Left renal cortex interstitium (tissue), 4 donors: ENCODE measurements around the gene TBC1D4. TPM values are rescaled to one million over a fixed set of nuclear protein-coding genes. Genes with fewer than 3 reads are reported as not detected.
"Not testable (repeated sequence)": the region's sequence is repeated elsewhere in the genome, so short reads cannot be mapped to it uniquely, and the experiment has no call there.

ENCODE experiments used
- DNase-seq, 4 donors: peaks; one replicate each; pipeline ENCODE4 v3.0.0-alpha.2; 2013; ENCODE audit warnings: low read depth in 4 of 4, low spot score in 2 of 4, missing footprints in 1 of 4
- polyA plus RNA-seq, 4 donors: library from polyadenylated mRNA; unstranded; fragments of 120-200 nt; gene quantifications; one replicate each; pipeline ENCODE4 v1.2.1, GENCODE V29; 2013; ENCODE audit not compliant: insufficient read length in 4 of 4

TBC1D4 gene
- polyA plus RNA-seq, 4 donors: 49.4 to 66.5 (median 53.9) TPM

DNA sequence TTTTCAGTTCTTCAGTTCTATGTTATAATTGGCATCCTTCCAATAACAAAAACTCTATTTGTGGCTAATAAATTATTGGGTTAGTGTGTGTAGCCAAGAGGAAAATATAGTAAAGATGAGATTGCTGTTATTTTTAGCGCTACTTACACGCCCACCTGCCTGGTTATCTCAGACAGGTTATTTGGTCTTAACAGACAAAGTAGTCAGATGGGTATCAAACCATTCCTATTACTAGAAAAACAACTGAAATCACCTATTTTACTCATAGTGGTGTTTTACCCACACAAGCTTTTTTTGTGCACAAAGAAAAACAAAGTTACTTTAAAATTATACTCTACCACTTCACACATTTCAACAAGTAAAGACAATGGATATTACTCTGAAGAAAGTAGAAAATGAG, 151.2 kb downstream of the TBC1D4 start:
- no peak for DNase-seq

DNA sequence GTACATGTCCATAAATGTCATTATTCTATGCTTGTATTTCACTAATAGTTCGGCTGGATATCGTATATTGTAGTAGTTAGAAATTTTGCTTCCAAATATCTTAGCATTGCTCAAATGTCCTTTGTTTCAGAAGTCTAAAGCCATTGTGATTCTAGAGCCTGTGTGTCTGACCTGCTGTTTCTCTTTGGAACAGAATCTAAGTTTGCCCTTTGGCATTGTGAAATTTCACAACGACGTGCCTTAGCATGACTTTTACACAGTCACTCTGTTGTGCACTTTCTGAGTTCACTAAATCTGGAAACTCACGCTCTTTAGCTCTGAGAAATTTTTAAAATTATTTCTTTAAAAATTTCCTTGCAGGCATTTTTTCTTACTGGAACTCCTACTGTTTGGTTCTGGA, 152.2 kb downstream of the TBC1D4 start:
- DNase-seq: no peak

DNA sequence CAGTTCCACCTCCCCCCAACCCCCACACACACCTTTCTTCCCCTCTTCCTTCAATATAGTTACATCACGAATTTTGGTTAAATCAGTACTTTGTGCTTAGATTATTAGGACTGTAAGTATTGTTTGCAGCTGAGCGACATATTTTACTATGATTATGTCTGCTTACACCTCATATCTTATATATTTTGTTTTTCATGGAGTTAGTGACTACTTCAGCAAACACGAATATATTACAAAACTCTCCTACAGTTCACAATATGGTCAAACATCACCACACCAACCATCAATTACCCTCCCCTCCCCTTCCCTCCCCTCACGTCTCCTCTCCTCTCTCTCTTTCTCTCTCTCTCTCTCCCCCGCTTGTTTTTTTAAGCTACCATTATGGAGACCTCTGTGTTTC, 152.9 kb downstream of the TBC1D4 start:
- DNase-seq: no peak

- no peak for DNase-seq
Observed at GRCh38 chr13:75327135-75327510, 154.8 kb downstream of the TBC1D4 start.

GRCh38 chr13:75326173-75327134, 155.5 kb downstream of the TBC1D4 start:
- DNase-seq: no peak

GRCh38 chr13:75325711-75326110, 156.3 kb downstream of the TBC1D4 start:
- no peak for DNase-seq

DNA sequence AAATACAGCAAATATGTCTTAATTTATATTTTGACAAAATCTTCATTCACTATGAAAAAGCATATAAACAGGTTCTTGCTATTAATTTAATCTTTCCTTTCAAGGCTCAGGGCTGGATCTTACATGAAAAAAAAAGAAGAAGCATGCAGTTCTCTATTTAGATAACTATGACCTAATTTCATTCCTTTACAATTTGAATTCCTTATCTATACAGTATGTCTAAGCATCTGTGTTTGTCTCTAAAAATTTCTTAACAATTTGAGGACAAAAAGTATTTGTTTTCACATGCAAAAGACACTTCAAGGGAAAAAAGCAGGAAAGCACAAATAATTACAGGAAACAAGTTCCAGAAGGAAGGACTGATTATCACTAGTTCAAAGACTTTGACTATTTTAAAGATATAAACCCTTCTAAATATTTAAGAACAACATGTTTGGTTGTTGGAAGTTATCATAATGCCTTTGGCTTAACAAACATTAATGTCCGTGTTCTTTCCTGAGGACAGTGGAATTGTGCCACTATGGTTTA, 157.5 kb downstream of the TBC1D4 start:
- DNase-seq: no peak

- no peak for DNase-seq
Observed at GRCh38 chr13:75321084-75321483, 160.9 kb downstream of the TBC1D4 start.

- no peak for DNase-seq
Observed at GRCh38 chr13:75319254-75319653, 162.7 kb downstream of the TBC1D4 start.

DNA sequence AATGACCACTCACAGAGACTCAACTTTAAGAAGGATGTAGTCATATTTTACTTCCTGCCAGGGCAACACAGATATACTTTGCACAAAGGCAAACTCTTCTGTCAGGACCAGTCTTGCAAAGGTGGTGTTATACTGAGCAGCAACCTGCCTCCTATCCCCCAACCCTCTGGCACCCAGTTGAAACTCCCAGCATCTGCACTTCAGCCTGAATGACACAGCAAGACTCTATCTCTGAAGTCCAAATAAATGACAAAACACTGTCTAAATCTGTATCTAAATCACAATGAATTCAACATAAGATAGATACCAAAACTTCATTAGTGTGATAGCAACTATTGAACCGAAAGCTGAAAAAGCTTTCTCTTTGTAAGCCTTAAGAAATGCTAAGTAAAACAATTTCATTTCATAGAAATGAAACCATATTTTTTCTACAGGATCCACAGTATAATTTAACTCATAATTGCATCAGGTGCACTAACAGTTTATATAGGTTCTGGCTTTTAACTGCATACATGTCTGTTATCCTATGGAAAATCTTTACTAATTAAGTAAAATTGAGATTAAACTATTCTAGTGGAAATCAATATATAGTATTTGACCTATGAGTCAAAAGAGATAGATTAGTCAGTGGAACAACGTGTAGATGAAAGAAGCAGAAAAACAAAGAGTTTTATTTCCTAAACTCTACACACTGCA, 163.7 kb downstream of the TBC1D4 start:
- no peak for DNase-seq

DNA sequence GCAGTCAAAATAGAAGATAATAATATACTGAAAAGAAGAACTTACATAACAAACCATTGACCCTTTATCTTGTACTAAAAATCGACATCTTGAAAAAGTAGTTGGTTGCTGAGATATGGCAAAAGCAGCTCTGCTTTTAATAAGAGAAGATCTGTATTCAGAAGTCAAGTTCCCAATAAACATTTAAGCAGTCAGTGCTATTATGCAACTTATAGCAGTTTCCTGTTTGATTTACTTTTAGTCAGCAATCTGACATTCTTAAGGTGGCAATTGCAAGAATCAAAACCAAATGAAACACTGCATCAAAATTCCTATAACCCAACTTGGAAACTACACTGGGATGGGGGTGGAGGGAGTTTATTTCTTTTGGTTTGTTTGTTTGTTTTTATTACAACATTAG, 165.5 kb downstream of the TBC1D4 start:
- no peak for DNase-seq

DNA sequence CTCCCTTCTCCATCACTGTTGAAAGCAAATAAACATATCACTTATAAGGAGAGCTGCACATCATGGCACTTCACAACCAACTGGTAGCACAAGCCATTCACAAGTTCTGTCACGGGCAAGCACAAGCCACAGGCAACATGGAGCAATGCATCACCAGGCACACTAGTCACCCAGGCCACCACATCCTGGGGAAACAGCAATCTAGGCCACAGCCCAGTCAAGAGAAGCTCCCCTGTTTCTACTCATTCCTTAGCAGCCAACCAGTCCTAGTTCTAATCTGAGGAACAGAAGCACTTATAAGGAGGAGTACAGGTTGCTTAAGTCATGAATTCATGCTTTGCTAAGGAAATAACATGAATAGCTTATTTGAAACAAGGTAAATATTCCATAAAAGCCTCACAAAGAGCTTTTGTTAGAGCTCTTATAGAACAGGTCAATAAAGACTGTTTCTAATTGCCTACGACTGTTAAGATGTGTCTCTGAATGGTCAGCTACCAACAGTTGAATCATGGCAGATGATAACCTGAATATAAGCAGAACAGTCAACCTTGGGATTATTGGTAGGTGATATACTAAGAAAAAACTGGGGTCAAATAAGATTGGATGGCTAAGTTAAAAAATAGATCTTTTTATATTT, 169.0 kb downstream of the TBC1D4 start:
- DNase-seq: no peak

DNA sequence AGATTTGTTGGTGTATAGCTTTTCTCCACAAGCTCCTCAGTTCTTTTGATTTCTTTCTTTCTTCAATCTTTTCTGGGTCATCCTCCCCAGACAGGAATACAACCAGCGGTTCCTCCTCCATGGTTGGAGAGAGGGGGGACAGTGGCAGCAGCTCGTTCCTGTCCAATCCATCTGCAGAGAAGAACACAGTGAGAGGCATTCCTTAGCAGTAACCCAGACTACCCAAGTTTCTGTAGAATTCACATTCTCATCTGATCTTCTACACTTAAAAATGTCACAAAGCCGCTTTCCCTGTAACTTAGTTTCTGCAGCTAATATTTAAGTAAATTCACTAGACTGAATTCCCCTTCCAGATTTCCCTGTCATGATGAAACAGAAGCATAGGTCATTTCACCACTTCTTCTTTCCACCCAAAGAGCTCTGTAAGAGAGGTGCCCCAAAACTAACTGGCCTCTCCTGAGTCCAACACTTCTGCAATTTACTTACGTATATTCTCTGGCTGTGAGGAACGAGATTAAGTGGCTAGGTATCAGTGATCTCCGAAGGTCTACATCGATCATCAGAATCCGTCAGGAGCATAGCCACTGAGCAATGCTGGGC, 171.9 kb downstream of the TBC1D4 start:
- DNase-seq: no peak

GRCh38 chr13:75308222-75308621, 173.7 kb downstream of the TBC1D4 start:
- no peak for DNase-seq

GRCh38 chr13:75307370-75307949, 174.5 kb downstream of the TBC1D4 start:
- DNase-seq: no peak

DNA sequence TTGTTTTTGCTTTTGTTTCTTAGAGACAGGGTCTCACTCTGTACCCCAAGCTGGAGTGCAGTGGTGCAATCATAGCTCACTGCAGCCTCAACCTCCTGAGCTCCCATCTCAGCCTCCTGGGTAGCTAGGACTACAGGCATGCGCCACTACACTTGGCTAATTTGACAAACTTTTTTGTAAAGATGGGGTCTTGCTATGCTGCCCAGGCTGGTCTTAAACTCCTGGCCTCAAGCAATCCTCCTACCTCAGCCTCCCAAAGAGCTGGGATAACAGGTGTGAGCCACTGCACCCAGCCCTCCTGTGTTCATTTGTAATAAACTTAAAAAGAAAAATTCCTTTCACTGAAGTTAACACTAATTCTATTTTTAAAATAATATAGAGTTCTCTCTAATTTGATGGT, 175.0 kb downstream of the TBC1D4 start:
- not testable (repeated sequence) for DNase-seq

DNA sequence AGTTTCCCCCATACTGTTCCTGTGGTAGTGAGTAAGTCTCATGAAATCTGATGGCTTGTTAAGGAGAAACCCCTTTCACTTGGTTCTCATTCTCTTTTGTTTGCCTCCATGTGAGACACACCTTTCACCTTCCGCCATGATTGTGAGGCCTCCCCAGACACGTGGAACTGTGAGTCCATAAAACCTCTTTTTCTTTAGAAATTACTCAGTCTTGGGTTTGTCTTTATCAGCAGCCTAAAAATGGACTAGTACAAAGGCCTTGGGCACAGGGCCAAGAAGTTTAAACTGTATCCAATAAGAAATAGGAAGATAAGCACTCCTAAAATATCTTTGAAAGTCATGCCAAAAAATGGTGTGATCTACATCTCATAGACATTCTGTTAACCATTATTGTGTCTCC, 176.9 kb downstream of the TBC1D4 start:
- no peak for DNase-seq

- no peak for DNase-seq
Observed at GRCh38 chr13:75303263-75303662, 178.7 kb downstream of the TBC1D4 start.

GRCh38 chr13:75302071-75302698, 179.8 kb downstream of the TBC1D4 start:
- no peak for DNase-seq
